GM23338 (cell line): ENCODE data around the gene PML. TPM values are rescaled to one million over a fixed set of nuclear protein-coding genes. Genes with fewer than 3 reads are reported as not detected.

Source experiments
- ATAC-seq: fragments of 200-7000 bp; cut with Tn5 transposase; 3 replicates; pipeline ENCODE4 v1.9.1; 2020
- DNase-seq: peaks from one replicate; pipeline ENCODE4 v3.0.0-alpha.2; 2015; ENCODE audit warnings: low spot score
- H2AFZ ChIP-seq: fragments of 200-600 bp; sonication (generic); 2 replicates; pipeline ENCODE4 v1.8.0; 2016; ENCODE audit warnings: antibody characterized with exemption, mild to moderate bottlenecking, moderate library complexity
- H3F3A ChIP-seq: fragments of 200-600 bp; sonication (generic); replicated peaks from 2 replicates; pipeline ENCODE4 v1.8.0; 2017; ENCODE audit warnings: antibody characterized with exemption, mixed run types, low read depth
- H3K27ac ChIP-seq: fragments of 200-600 bp; sonication (generic); 2 replicates; pipeline ENCODE4 v1.6.1; 2016; ENCODE audit warnings: low read depth
- H3K27me3 ChIP-seq: fragments of 200-600 bp; sonication (generic); 2 replicates; pipeline ENCODE4 v1.8.0; 2016; ENCODE audit warnings: mild to moderate bottlenecking, mixed run types, moderate library complexity; ENCODE audit not compliant: insufficient read depth
- H3K36me3 ChIP-seq: fragments of 200-600 bp; sonication (generic); 2 replicates; pipeline ENCODE4 v1.8.0; 2016; ENCODE audit warnings: mild to moderate bottlenecking; ENCODE audit not compliant: insufficient read depth
- H3K4me1 ChIP-seq: fragments of 200-600 bp; sonication (generic); 2 replicates; pipeline ENCODE4 v1.8.0; 2016; ENCODE audit warnings: mild to moderate bottlenecking, moderate library complexity; ENCODE audit not compliant: insufficient read depth
- H3K4me2 ChIP-seq: fragments of 200-600 bp; sonication (generic); 2 replicates; pipeline ENCODE4 v1.7.1; 2017; ENCODE audit warnings: mixed run types
- H3K4me3 ChIP-seq: fragments of 200-600 bp; sonication (generic); 2 replicates; pipeline ENCODE4 v1.6.1; 2016; ENCODE audit warnings: mixed run types
- H3K79me2 ChIP-seq: fragments of 200-600 bp; sonication (generic); replicated peaks from 2 replicates; pipeline ENCODE4 v1.8.0; 2017; ENCODE audit warnings: mild to moderate bottlenecking; ENCODE audit not compliant: insufficient read depth
- H3K9me2 ChIP-seq: fragments of 200-600 bp; sonication (generic); 2 replicates; pipeline ENCODE4 v1.8.0; 2017; ENCODE audit not compliant: insufficient read depth
- H4K20me1 ChIP-seq: fragments of 200-600 bp; sonication (generic); replicated peaks from 2 replicates; pipeline ENCODE4 v1.8.0; 2017; ENCODE audit warnings: mild to moderate bottlenecking; ENCODE audit not compliant: insufficient read depth
- H3K27ac Mint-ChIP-seq: 2 replicates; pipeline ENCODE4 v1.8.0; 2020; ENCODE audit warnings: inconsistent platforms, mild to moderate bottlenecking, moderate library complexity, mixed read lengths
- H3K27me3 Mint-ChIP-seq: 3 replicates; pipeline ENCODE4 v1.8.0; 2022; ENCODE audit warnings: low read depth, mild to moderate bottlenecking, moderate library complexity, mixed read lengths, inconsistent platforms; ENCODE audit not compliant: insufficient read depth, poor library complexity
- H3K36me3 Mint-ChIP-seq: 3 replicates; pipeline ENCODE4 v1.8.0; 2021; ENCODE audit warnings: low read depth, mild to moderate bottlenecking, inconsistent platforms, moderate library complexity, mixed read lengths
- H3K4me1 Mint-ChIP-seq: 3 replicates; pipeline ENCODE4 v1.8.0; 2020; ENCODE audit warnings: mild to moderate bottlenecking, inconsistent platforms, mixed read lengths
- H3K4me3 Mint-ChIP-seq: 3 replicates; pipeline ENCODE4 v1.8.0; 2021; ENCODE audit warnings: moderate library complexity, mild to moderate bottlenecking, inconsistent platforms, mixed read lengths
- H3K9me3 Mint-ChIP-seq: 3 replicates; pipeline ENCODE4 v1.8.0; 2020; ENCODE audit warnings: moderate library complexity, mild to moderate bottlenecking, inconsistent platforms, mixed read lengths
- CREB1 ChIP-seq: fragments of 250-450 bp; sonication (Bioruptor Pico); IDR thresholded peaks from 2 replicates; pipeline ENCODE4 v1.5.0; 2020; ENCODE audit warnings: low read depth, mild to moderate bottlenecking, moderate library complexity
- CTCF ChIP-seq, 2 experiments: fragments of 200-600 bp in 1 of 2; sonication (generic) in 1 of 2; conservative IDR thresholded peaks; 2 replicates each; pipeline versions ENCODE4 v1.5.1 to v1.6.1; 2016 to 2017; ENCODE audit warnings: antibody characterized with exemption in 2 of 2, low read depth in 2 of 2, mild to moderate bottlenecking in 2 of 2, moderate library complexity in 1 of 2
- ETS1 ChIP-seq: IDR thresholded peaks from 2 replicates; pipeline ENCODE4 v1.6.1; 2016; ENCODE audit warnings: antibody characterized with exemption
- EZH2 ChIP-seq: fragments of 200-600 bp; sonication (generic); IDR thresholded peaks from one replicate; pipeline ENCODE4 v1.8.0; 2017; ENCODE audit warnings: antibody characterized with exemption, mild to moderate bottlenecking, low read depth; ENCODE audit not compliant: unreplicated experiment
- EZH2phosphoT487 ChIP-seq: fragments of 200-600 bp; sonication (generic); IDR thresholded peaks from one replicate; pipeline ENCODE4 v1.8.1; 2018; ENCODE audit warnings: antibody characterized with exemption; ENCODE audit not compliant: unreplicated experiment
- NANOG ChIP-seq: IDR thresholded peaks from 2 replicates; pipeline ENCODE4 v1.6.1; 2016; ENCODE audit warnings: antibody characterized with exemption, borderline replicate concordance
- POLR2AphosphoS5 ChIP-seq: IDR thresholded peaks from 2 replicates; pipeline ENCODE4 v1.6.1; 2016; ENCODE audit warnings: antibody characterized with exemption, low read depth
- REST ChIP-seq: IDR thresholded peaks from one replicate; pipeline ENCODE4 v1.6.1; 2018; ENCODE audit warnings: antibody characterized with exemption; ENCODE audit not compliant: unreplicated experiment
- STAT1 ChIP-seq: IDR thresholded peaks from one replicate; pipeline ENCODE4 v1.6.1; 2016; ENCODE audit warnings: antibody characterized with exemption; ENCODE audit not compliant: unreplicated experiment
- ZNF114 ChIP-seq: fragments of 250-450 bp; sonication (Bioruptor Pico); IDR thresholded peaks from 2 replicates; pipeline ENCODE4 v1.5.0; 2020; ENCODE audit warnings: mild to moderate bottlenecking, moderate library complexity
- ZNF331 ChIP-seq: fragments of 250-450 bp; sonication (Bioruptor Pico); IDR thresholded peaks from 2 replicates; pipeline ENCODE4 v1.5.0; 2020; ENCODE audit warnings: low read depth, mild to moderate bottlenecking, moderate library complexity
- ZNF462 ChIP-seq: fragments of 250-450 bp; sonication (Bioruptor Pico); IDR thresholded peaks from 2 replicates; pipeline ENCODE4 v1.5.0; 2020; ENCODE audit warnings: mild to moderate bottlenecking, moderate library complexity
- polyA plus RNA-seq: library from polyadenylated mRNA; unstranded; fragments of >200 nt; fragmentation: Nextera tagmentation; extraction: Ambion mirVana; gene quantifications from 2 replicates; pipeline ENCODE4 v1.2.1, GENCODE V29; 2016
- total RNA-seq: library from RNA; depleted of rRNA; stranded (reverse); fragments of >200 nt; shearing (Covaris generic); gene quantifications from 2 replicates; pipeline ENCODE4 v1.2.3, GENCODE V29; 2014

Gene PML
- total and polyA plus RNA-seq, 2 experiments from 2014 or later: 19.0 to 73.1 TPM

GRCh38 chr15:73972984-73973682 lies 21.4 kb upstream of the PML start:
- H3K36me3 ChIP-seq: no peaks in the 10 kb centered on the region
- Mint-ChIP-seq H3K4me3 (peak overlapping the region; percentile 33; the same call in 1 of the 3 replicates), H3K36me3 (no peaks in the 10 kb centered on the region; the same call in 2 of the 3 replicates), H3K4me1 (peaks cover 15% of the 10 kb centered on the region), H3K9me3 (peaks cover 4% of the 10 kb centered on the region; the same call in 1 of the 3 replicates), H3K27me3 (peaks cover 5% of the 10 kb centered on the region), H3K27ac (no peak overlapping the region)
- DNase-seq: peak; percentile 95
- H4K20me1 ChIP-seq: no peaks in the 10 kb centered on the region
- H3F3A ChIP-seq: no peaks in the 10 kb centered on the region
- H3K4me1 ChIP-seq: peaks cover 15% of the 10 kb centered on the region
- H3K9me2 ChIP-seq: no peaks in the 10 kb centered on the region
- ATAC-seq: peak; percentile 94
- H3K79me2 ChIP-seq: no peaks in the 10 kb centered on the region
- TF ChIP-seq CTCF (conservative IDR thresholded peaks at IDR 0.05; ENCODE audit: low read depth in 2 of 2) (peak; percentile 74 to 97), ZNF331 (CRISPR knock-in tag) (no peak), CREB1 (CRISPR knock-in tag) (0 out of 2 replicates have a peak, but pooled peaks have one; percentile 27), ZNF462 (CRISPR knock-in tag) (no peak), REST (no peak), EZH2 (no peak), NANOG (no peak), ZNF114 (CRISPR knock-in tag) (no peak), POLR2AphosphoS5 (no peak), EZH2phosphoT487 (no peak), STAT1 (no peak), ETS1 (no peak)
- H2AFZ ChIP-seq: peak overlapping the region; percentile 100
- peaks cover 3% of the 10 kb centered on the region; the same call in 1 of the 2 replicates for H3K27me3 ChIP-seq
- H3K4me2 ChIP-seq: peak overlapping the region; percentile 84
- peak overlapping the region; percentile 49 for H3K4me3 ChIP-seq
- H3K27ac ChIP-seq: no peak overlapping the region
